Vagina (tissue), 2 donors: ENCODE results near the gene KRT6B. TPM values are rescaled to one million over a fixed set of nuclear protein-coding genes. Genes with fewer than 3 reads are reported as not detected.
"Not testable (repeated sequence)": the region's sequence is repeated elsewhere in the genome, so short reads cannot be mapped to it uniquely, and the experiment has no call there.

Experiments used
- DNase-seq, 2 donors: peaks; one replicate each; pipeline ENCODE4 v3.0.0-alpha.2; 2017; ENCODE audit errors: extremely low spot score in 2 of 2
- H3K27ac ChIP-seq: fragments of 200-600 bp; sonication (generic); one replicate; pipeline ENCODE4 v1.5.1; 2019
- H3K27me3 ChIP-seq: fragments of 200-600 bp; sonication (generic); one replicate; pipeline ENCODE4 v1.5.1; 2019
- H3K36me3 ChIP-seq, 2 donors: fragments of 200-600 bp; sonication (generic); one replicate each; pipeline ENCODE4 v1.5.1; 2017 to 2019
- H3K4me1 ChIP-seq: fragments of 200-600 bp; sonication (generic); one replicate; pipeline ENCODE4 v1.5.1; 2019
- H3K4me3 ChIP-seq, 2 donors: fragments of 200-600 bp; sonication (generic); 1 replicate in 1 of 2; 2 replicates in 1 of 2; pipeline ENCODE4 v1.5.1; 2016 to 2019
- H3K9me3 ChIP-seq: fragments of 200-600 bp; sonication (generic); one replicate; pipeline ENCODE4 v1.5.1; 2019
- CTCF ChIP-seq, 3 experiments: fragments of 450-650 bp in 2 of 3; fragments of 200-600 bp in 1 of 3; sonication (generic) in 1 of 3; IDR thresholded peaks; one replicate each; pipeline ENCODE4 v1.5.1; 2017 to 2019; ENCODE audit warnings: antibody characterized with exemption in 3 of 3, mild to moderate bottlenecking in 2 of 3, moderate library complexity in 2 of 3
- POLR2A ChIP-seq, 2 donors: fragments of 450-650 bp; IDR thresholded peaks; one replicate each; pipeline ENCODE4 v1.6.1; 2017; ENCODE audit warnings: antibody characterized with exemption in 2 of 2, mild to moderate bottlenecking in 2 of 2, moderate library complexity in 2 of 2
- POLR2AphosphoS5 ChIP-seq, 2 donors: sonication (generic); formaldehyde crosslinking; IDR thresholded peaks; one replicate each; pipeline ENCODE4 v1.9.0; 2017; ENCODE audit warnings: antibody characterized with exemption in 2 of 2, mild to moderate bottlenecking in 2 of 2, low read depth in 1 of 2; ENCODE audit not compliant: insufficient read depth in 1 of 2
- intact Hi-C: fragments of 100-400 bp; cut with DNase I; formaldehyde crosslinking; loops from one replicate; pipeline ENCODE4 v1.15.1; 2023
- total RNA-seq: library from RNA; depleted of rRNA; stranded (reverse); fragments of >200 nt; gene quantifications from one replicate; pipeline ENCODE4 v1.2.3, GENCODE V29; 2016

KRT6B gene
- total RNA-seq, result 184 TPM

- Histone ChIP-seq H3K27me3 (no peaks in the 10 kb centered on the region), H3K4me3 (no peak within 1 kb of the TSS), H3K36me3 (no peaks in the 10 kb centered on the region), H3K9me3 (no peaks in the 10 kb centered on the region), H3K4me1 (no peaks in the 10 kb centered on the region), H3K27ac (no peak within 1 kb of the TSS)
- DNase-seq, result no peak
- intact Hi-C loops, result no loop called here
- TF ChIP-seq CTCF (IDR thresholded peaks at IDR 0.05) (no peak), POLR2AphosphoS5 (IDR thresholded peaks at IDR 0.05; ENCODE audit: insufficient read depth in 1 of 2, low read depth in 1 of 2) (no peak), POLR2A (IDR thresholded peaks at IDR 0.05) (no peak)
These were observed at the start of gene KRT6B for GRCh38 chr12:52452101-52452500. KRT6B (minus strand) TSS chr12:52452146; CDS start chr12:52452078, 68 bp downstream.

DNA sequence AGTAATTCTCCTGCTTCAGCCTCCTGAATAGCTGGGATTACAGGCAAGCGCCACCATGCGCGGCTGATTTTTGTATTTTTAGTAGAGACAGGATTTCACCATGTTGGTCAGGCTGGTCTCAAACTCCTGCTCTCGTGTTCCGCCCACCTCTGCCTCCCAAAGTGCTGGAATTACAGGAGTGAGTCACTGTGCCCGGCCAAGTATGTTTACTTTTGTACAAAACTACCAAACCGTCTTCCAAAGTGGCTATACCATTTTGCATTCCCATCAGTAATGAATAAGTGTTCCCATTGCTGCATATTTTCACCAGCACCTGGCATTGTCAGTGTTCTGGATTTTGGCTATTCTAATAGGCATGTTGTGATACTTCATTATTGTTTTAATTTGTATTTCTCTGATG lies 49.5 kb upstream of the KRT6B start:
- Histone ChIP-seq H3K4me1 (no peaks in the 10 kb centered on the region), H3K9me3 (no peaks in the 10 kb centered on the region), H3K36me3 (no peaks in the 10 kb centered on the region), H3K27me3 (no peaks in the 10 kb centered on the region), H3K27ac (no peak overlapping the region), H3K4me3 (no peak overlapping the region)
- DNase-seq, result no peak
- intact Hi-C loops, result no loop called here
- TF ChIP-seq POLR2A (IDR thresholded peaks at IDR 0.05) (no peak), POLR2AphosphoS5 (IDR thresholded peaks at IDR 0.05; ENCODE audit: insufficient read depth in 1 of 2, low read depth in 1 of 2) (no peak), CTCF (IDR thresholded peaks at IDR 0.05) (no peak)

DNA sequence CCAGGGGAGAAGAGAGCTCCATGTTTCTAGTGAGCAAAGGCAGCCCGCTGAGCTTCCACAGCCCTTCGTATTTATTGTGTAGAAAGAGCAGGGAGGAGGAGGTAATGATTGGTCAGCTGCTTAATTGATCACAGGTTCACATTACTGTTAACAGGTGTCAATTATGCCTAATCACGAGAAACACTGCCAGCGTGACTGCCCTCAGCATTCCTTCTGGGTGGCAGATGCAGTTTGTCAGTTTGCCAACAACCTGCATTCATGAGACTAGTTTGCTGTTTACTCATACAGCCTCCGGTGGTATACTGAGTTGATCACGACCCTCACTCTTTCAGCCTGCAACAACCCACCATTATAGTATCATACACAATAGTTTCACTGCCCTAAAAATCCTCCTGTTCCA lies 48.6 kb upstream of the KRT6B start:
- H3K27me3 ChIP-seq, intact Hi-C loops, H3K27ac ChIP-seq, H3K36me3 ChIP-seq, DNase-seq, H3K4me3 ChIP-seq, H3K9me3 ChIP-seq, H3K4me1 ChIP-seq: not testable (repeated sequence)

DNA sequence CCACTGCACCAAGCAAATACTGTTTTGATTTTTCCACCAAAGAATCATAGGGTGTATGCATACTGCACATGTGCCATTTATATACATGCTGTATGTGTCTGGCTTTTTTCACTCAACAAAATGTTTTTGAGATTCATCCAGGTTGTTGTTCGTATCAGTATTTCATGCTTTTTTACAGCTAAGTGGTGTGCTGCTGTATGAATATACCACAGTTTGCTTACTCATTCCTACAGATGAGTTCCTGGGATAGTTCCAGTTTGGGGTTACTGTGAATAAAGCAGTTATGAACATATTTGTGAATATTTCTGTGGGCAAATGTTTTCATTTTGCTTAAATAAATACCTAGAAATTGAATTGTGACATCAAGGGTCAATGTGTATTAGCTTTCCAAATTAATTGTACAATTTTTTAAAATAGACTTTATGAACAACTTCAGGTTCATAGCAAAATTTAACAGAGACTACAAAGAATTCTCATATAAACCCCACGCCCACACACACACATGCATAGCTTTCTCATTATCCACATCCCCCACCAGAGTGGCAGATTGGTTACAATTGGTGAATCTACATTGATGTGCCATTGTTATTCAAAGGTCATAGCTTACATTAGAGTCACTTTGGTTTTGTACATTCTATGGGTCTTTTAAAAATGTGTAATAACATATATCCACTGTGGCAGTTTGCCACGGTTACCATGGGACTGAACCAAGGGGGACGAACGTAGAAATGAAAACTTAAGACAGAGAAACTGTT lies 48.0 kb upstream of the KRT6B start:
- H3K27me3 ChIP-seq, result no peaks in the 10 kb centered on the region
- no peak for TF ChIP-seq POLR2A (IDR thresholded peaks at IDR 0.05)
- no peak for TF ChIP-seq POLR2AphosphoS5 (IDR thresholded peaks at IDR 0.05; ENCODE audit: insufficient read depth in 1 of 2, low read depth in 1 of 2)
- TF ChIP-seq CTCF (IDR thresholded peaks at IDR 0.05), result no peak
- H3K4me1 ChIP-seq, result peaks cover 10% of the 10 kb centered on the region
- H3K27ac ChIP-seq, result no peak overlapping the region
- DNase-seq, result no peak
- intact Hi-C loops, result no loop called here
- no peaks in the 10 kb centered on the region for H3K36me3 ChIP-seq
- H3K4me3 ChIP-seq, result no peak overlapping the region
- no peaks in the 10 kb centered on the region for H3K9me3 ChIP-seq

DNA sequence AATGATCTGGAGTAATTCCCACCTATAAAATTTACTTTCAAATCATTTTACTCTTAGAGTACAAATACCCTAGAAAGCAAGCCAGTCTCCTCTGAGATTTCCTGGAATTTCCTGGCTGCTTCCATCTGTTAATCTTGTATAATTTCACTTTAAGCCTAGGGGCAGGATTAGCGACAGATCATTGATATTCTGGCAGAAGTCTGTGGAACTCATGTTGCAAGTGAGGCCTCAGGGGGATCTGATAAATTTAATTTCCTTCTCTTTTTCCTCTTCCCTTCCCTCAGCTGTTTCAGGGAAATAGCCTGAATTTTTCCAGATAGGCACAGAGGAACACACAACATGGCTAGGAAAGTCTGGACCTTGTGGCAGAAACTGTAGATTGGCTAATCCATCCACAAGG lies 47.0 kb upstream of the KRT6B start:
- Histone ChIP-seq H3K4me3 (no peak overlapping the region), H3K36me3 (no peaks in the 10 kb centered on the region), H3K4me1 (peaks cover 20% of the 10 kb centered on the region), H3K27me3 (no peaks in the 10 kb centered on the region), H3K9me3 (no peaks in the 10 kb centered on the region), H3K27ac (no peak overlapping the region)
- no peak for DNase-seq
- TF ChIP-seq CTCF (IDR thresholded peaks at IDR 0.05), result no peak
- intact Hi-C loops, result no loop called here
